ENCODE results near the gene PUDP.

PUDP gene

DNA sequence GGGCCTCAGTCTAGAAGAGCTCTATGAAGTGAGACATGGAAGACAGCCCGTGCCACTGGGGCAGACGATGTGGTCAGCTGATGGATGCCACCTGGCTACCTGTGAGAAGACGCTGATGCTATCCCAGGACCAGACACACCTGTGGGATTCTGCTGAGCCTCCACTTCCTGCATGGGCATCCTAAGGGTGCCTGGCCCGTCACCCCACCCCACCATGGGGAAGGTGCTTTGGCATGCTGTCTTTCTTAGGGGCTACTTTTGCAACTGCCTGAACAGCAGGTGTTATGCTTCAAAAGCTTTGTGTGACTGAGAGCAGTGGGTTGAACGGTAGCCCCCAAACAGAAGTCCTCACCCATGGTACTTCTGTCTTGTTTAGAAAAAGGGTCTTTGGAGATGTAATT, 65.4 kb downstream of the PUDP start:
- no peak for FAIRE-seq
- DNase-seq (ENCODE audit: extremely low spot score, insufficient read length, low read depth): no peak

GRCh38 chrX:7077241-7078230, 70.4 kb downstream of the PUDP start:
- no peak for DNase-seq (ENCODE audit: extremely low spot score, insufficient read length, low read depth)
- FAIRE-seq: no peak

- no peak for DNase-seq (ENCODE audit: extremely low spot score, insufficient read length, low read depth)
- no peak for FAIRE-seq
These were observed 71.7 kb downstream of the PUDP start for GRCh38 chrX:7076245-7076661.

DNA sequence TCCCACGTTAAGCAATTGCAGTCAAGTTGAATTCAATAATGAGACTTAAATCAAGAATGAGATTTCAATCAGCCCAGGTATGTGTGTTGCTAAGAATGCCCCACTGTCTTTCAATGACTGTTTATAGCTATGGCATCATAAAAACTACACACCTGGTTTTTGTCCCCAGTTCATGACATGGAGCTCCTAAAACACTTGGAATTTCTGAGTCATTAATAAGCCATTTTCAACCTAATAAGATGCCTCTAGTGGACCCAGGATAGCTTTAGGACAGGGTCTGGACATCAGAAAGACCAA, 73.1 kb downstream of the PUDP start:
- DNase-seq (ENCODE audit: extremely low spot score, insufficient read length, low read depth): no peak
- no peak for FAIRE-seq

GRCh38 chrX:7074148-7074907, 73.6 kb downstream of the PUDP start:
- no peak for DNase-seq (ENCODE audit: extremely low spot score, insufficient read length, low read depth)
- no peak for FAIRE-seq

DNA sequence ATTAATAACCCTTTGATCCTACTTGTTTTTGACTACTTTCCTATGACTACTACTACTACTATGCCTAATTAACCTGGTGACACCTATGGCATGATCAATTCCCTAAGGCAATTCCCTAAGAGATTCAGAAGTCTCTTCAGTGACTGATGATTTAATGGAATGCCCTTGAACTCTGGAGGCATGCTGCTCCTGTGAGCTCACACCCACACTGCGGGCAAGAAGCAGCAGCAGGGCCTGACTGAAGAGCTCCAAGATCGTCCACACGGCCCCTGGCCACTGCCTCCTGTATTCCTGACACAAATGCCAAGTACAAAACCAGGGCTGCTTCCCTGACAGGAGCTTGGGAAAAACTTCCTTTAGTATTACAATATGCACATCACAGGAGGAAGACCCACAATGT, 74.6 kb downstream of the PUDP start:
- DNase-seq (ENCODE audit: extremely low spot score, insufficient read length, low read depth): no peak
- FAIRE-seq: no peak

GRCh38 chrX:7072856-7073255, 75.1 kb downstream of the PUDP start:
- no peak for FAIRE-seq
- DNase-seq (ENCODE audit: extremely low spot score, insufficient read length, low read depth): no peak

- no peak for FAIRE-seq
- DNase-seq (ENCODE audit: extremely low spot score, insufficient read length, low read depth): no peak
These were observed 76.6 kb downstream of the PUDP start for GRCh38 chrX:7071390-7071789.

DNA sequence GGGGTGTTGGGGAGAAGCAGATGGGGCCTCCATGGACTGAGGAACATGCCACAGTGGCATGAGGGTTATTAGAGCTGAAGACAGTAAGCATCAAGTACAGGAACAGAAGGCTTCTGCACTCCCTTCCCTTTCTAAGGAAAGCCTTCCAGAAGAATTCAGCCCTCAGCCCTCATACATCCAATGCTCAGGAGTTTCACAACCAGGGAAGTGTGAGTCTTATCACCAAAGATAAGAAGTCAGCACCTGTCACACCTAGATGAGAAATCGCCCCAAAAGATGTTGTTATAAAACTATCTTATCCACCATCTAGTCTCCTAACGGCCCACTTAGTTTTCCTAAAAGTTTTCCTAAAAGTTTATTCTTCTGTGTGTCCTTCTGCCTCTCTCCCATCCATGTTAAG, 78.4 kb downstream of the PUDP start:
- DNase-seq (ENCODE audit: extremely low spot score, insufficient read length, low read depth) (no peak), FAIRE-seq (no peak)

DNA sequence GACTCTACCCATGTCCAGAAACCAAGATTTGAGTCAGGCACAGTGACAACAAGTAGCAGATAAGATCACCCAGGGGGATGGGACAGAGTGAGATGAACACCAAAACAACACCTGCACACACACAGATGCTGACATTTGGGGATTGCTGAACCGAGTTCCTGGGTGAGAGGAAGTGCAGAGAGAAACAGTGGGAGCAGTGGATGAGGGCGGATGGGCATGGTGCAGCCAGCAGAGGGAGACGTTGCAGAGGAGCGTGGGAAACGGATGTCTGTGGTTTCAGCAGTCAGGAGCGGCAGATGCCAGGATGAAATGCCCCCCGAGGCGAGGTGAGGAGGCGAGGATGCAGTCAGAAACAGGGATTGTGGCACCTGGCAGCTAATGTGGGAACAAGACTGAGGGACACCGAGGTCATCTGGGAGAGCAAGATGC, 79.0 kb downstream of the PUDP start:
- FAIRE-seq (no peak), DNase-seq (ENCODE audit: extremely low spot score, insufficient read length, low read depth) (no peak)

- DNase-seq (ENCODE audit: extremely low spot score, insufficient read length, low read depth) (no peak), FAIRE-seq (no peak)
These were observed 80.7 kb downstream of the PUDP start for GRCh38 chrX:7067256-7067655.

DNA sequence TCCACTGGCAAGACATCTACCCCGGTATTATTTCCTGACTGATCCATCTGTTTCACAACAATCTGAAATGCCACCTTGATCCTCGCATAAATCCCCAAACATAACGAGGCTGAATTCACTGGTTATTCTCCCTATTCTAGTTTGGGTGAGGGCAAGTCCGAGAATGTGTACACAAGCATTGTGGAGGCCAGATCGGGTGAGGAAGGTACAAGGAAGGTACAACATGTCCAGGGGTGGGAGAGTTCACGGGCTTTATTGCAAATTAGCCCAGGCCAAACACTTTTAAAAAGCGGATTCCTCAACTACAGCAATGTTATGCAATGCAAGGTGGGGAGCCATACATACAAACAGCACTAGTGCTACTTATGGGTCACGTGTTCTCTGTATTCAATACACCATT, 82.5 kb downstream of the PUDP start:
- FAIRE-seq: no peak
- DNase-seq (ENCODE audit: extremely low spot score, insufficient read length, low read depth): no peak

DNA sequence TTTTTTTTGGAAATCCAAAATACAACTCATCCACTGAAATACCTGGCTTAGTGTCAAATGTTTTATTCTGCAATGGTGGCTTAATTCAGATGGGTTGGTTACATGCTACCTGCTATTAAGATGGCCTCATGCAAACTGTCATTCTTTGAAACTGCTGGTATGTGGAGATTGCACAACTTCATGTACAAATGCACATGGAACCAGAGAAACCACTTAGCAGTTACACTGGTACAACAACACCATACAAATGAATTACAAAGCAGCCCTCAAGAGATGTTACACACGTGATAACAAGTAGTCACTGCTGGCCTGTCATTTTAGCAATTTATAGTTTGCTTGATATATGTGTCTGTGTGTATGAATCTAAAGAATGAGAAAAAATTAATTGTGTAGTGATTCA, 85.0 kb downstream of the PUDP start:
- no peak for DNase-seq (ENCODE audit: extremely low spot score, insufficient read length, low read depth)
- no peak for FAIRE-seq

GRCh38 chrX:7062276-7062675, 85.7 kb downstream of the PUDP start:
- no peak for DNase-seq (ENCODE audit: extremely low spot score, insufficient read length, low read depth)
- no peak for FAIRE-seq

GRCh38 chrX:7061429-7061828, 86.5 kb downstream of the PUDP start:
- no peak for FAIRE-seq
- DNase-seq (ENCODE audit: extremely low spot score, insufficient read length, low read depth): no peak

DNA sequence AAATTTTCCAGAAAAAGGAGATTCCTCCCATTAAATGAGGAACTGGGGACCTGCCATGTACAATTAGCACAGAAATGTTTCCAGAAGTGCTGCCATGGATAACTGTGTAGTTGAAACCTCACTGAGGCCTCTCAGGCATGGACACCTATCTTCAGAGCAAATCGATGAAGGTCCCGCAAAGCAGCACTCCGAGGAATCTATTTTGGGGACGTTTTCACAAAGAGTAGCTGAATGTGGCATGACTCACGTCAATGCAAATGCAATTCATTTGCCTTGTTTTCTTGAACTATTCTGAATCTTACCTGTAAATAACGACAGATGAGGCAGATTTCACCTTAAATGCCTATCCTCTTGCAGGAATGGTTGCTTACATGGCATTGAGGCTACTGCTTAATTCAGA, 87.5 kb downstream of the PUDP start:
- DNase-seq (ENCODE audit: extremely low spot score, insufficient read length, low read depth) (no peak), FAIRE-seq (no peak)

DNA sequence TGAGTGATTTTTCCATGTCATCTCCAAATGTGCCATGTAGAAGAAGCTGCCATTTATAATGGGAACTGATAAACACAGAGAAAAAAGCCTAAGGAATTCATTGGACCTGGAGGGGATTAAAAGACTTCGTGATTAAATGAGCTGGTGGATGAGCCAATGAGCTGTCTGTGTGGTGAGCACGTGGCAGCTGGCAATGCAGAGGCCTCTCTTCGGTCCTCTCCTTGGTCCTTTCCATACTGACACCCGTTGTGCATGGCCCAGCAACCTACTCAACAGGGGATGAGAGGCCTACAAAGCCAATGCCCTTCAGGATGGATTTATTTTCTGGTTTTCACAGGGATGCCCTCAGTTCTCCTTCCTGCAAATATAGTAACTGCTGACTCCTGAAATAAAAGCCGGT, 88.1 kb downstream of the PUDP start:
- FAIRE-seq: no peak

GRCh38 chrX:7059214-7059838, 88.6 kb downstream of the PUDP start:
- DNase-seq (ENCODE audit: extremely low spot score, insufficient read length, low read depth) (peak; percentile 9), FAIRE-seq (peak; percentile 97)

More for the DNA sequence above, 88.1 kb downstream of the PUDP start:
- DNase-seq (ENCODE audit: extremely low spot score, insufficient read length, low read depth): no peak

DNA sequence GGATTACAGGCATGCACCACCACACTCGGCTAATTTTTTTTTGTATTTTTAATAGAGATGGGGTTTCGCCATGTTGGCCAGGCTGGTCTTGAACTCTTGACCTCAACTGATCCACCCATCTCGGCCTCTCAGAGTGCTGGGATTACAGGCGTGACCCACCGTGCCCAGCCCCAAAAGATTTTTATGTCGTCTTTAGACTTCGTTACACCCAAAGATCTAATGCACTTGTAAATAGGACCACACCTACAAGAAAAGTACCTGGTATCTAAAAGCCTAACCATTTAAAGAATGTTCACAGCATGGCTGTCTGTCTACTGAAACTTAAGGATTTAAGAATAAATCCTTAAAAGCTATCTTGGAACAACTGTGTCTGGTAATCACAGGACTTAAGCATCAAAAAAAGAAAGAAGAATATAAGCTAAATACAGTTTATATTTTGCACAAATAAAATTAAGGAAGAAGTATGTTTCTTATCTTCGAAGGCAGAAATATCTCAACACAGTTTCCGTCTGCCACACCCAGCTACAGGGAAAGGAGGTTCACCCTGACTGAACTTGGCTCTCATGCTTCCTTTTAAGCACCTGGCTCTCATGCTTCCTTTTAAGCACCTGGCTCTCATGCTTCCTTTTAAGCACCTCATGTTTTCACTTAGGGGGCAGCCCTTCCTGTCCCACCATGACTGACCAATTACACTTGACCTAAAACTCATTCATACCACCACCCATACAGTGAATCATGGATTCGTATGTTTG, 92.4 kb downstream of the PUDP start:
- FAIRE-seq: peak; percentile 26
- DNase-seq (ENCODE audit: extremely low spot score, insufficient read length, low read depth): no peak

Measured in GM18507 (cell line).